GM12865 (cell line): ENCODE measurements around the gene ARTN.

Experiments used
- DNase-seq: peaks from one replicate; pipeline ENCODE4 v3.0.0; 2010; ENCODE audit warnings: low read depth
- H3K4me3 ChIP-seq: 2 replicates; pipeline ENCODE4 v1.5.1; 2011; ENCODE audit warnings: mild to moderate bottlenecking, low read depth, low read length, control low read depth
- TF ChIP-seq, protein P1 (sequence below): IDR thresholded peaks from 2 replicates; pipeline ENCODE4 v1.5.1; 2011; ENCODE audit warnings: low read length, control low read depth, low read depth, inconsistent platforms; ENCODE audit not compliant: insufficient read depth; ENCODE audit errors: missing control alignments

The ARTN gene

DNA sequence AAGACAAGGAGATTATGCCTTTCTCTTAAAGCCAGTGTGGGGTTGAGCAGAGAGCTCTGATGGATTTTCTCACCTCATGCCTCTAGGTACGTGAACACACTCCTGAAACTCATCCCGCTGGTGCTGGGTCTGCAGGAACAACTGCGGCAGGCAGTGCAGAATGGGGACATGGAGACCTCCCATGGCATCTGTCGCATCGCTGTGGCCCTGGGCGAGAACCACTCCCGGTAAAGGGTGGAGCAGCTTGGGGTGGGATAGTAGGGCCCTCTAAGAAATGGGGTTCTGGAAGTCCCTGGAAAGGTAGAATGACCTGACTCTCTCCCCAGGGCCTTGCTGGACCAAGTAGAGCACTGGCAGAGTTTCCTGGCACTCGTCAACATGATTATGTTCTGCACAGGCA is 22.6 kb downstream of the ARTN start:
- H3K4me3 ChIP-seq: no peak overlapping the region
- TF ChIP-seq, protein P1, sequence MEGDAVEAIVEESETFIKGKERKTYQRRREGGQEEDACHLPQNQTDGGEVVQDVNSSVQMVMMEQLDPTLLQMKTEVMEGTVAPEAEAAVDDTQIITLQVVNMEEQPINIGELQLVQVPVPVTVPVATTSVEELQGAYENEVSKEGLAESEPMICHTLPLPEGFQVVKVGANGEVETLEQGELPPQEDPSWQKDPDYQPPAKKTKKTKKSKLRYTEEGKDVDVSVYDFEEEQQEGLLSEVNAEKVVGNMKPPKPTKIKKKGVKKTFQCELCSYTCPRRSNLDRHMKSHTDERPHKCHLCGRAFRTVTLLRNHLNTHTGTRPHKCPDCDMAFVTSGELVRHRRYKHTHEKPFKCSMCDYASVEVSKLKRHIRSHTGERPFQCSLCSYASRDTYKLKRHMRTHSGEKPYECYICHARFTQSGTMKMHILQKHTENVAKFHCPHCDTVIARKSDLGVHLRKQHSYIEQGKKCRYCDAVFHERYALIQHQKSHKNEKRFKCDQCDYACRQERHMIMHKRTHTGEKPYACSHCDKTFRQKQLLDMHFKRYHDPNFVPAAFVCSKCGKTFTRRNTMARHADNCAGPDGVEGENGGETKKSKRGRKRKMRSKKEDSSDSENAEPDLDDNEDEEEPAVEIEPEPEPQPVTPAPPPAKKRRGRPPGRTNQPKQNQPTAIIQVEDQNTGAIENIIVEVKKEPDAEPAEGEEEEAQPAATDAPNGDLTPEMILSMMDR: no peak
- DNase-seq: no peak

DNA sequence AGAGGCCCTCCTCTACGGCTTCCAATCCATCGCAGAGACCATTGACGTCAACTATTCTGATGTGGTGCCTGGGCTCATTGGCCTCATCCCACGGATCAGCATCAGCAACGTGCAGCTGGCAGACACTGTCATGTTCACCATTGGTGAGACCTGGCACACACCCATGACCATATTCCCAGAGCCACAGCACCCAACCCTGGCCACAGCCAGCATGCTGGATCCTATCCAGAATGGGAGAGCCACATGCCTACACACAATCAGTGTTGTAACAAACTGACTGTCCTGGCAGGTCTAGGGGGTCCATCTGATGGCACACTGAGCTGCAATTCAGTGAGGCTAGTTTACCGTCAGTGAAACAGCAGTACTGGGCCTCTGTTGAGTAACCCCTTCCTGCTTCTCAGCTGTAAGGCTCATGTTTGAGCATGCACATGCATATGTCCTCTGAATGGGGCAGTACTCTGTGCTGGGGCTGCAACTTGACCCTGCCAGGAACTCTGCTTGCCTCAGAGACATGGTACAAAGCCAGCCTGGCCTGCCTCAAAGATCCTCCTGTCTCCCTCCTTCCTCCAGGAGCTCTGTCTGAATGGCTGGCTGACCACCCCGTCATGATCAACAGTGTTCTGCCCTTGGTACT is 23.9 kb downstream of the ARTN start:
- TF ChIP-seq, protein P1: no peak
- no peak overlapping the region for H3K4me3 ChIP-seq
- no peak for DNase-seq

DNA sequence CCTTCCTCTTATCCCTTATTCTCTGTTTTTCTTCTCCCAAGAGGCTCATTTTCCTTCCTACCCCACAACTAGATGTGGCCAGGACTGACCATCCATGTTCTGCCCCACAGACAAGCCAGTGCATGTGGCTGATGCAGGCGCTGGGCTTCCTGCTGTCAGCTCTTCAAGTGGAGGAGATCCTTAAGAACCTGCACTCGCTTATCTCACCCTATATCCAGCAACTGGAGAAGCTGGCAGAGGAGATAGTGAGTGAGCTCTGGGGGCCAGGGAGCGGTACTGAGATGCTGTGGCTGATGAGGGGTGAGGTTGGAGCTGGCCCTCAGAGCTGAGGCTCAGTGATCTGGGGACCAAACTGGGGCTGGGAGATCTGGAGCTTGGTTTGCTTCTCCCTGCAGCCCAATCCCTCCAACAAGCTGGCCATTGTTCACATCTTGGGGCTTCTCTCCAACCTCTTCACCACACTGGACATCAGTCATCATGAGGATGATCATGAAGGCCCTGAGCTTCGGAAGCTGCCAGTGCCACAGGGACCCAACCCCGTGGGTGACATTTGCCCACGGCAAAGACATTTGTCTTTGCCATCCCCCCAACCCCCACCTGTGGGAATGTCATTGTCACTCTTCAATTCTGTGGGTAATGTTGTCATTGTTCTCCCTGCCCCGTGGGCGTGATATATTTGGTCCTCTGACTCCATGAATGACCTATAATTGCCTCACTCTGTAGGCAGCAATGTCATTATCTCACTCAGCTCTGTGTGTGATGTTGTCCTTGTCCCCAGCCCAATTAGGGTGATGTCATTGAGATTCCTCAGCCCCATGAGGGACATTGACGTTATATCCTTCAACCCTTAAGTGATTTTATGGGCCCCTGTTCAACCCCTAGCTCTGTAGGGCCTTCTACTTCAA is 25.0 kb downstream of the ARTN start:
- no peak for DNase-seq
- H3K4me3 ChIP-seq: no peak overlapping the region
- TF ChIP-seq, protein P1: no peak

DNA sequence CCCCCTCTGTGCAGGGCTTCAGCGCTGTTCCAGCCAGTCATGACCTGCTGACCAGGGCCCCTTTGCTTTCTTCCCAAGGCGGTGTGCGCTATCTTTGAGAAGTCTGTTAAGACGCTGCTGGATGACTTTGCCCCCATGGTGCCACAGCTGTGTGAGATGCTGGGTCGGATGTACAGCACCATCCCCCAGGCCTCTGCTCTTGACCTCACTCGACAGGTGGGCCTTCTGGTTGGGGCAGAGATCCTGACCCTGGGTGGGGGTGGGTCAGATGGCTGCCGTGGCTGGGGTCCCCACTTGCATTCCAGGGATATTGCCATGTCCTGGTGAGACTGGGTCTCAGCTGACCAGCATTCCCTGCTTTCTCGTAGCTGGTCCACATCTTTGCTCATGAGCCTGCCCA is 27.2 kb downstream of the ARTN start:
- TF ChIP-seq, protein P1: no peak
- no peak overlapping the region for H3K4me3 ChIP-seq
- no peak for DNase-seq

DNA sequence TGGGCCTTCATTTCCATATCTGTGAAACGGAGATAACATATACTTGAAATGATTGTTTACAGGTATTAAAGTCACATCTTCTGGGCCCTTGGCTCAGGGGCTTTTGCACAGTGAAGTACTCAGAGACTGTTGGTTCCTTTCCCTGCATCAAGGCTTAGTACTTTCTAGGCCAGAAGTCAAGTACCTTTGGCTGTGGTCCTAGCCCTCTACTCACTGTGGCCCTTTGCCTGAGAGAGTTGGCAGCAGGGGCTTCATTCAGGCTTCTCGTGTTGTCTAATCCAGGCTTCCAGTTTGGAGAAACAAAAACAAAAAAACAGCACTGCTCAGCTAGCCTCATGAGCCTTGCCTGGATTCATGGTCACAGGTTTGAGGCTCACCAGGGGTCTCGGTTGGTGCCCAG is 28.1 kb downstream of the ARTN start:
- TF ChIP-seq, protein P1: no peak
- H3K4me3 ChIP-seq: no peak overlapping the region
- no peak for DNase-seq

DNA sequence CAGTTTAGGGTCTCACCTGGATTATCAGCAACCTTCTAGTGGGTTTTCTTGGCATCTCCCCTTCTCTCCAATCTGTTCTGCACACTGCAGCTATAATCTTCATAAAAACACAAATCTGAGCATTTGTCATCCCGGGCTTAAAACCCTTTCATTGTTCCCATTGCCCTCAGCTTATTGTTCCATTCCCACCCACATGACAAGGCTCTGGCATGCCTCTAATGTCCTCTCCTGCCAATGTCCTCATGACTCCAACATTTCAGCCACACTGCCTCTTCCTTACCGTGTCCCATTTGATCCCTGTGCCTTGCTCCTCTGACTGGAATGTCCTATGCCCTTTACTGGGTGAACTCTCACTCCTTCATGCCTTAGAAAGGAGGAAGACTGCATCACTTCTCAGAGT is 28.7 kb downstream of the ARTN start:
- TF ChIP-seq, protein P1: no peak
- no peak overlapping the region for H3K4me3 ChIP-seq
- no peak for DNase-seq

DNA sequence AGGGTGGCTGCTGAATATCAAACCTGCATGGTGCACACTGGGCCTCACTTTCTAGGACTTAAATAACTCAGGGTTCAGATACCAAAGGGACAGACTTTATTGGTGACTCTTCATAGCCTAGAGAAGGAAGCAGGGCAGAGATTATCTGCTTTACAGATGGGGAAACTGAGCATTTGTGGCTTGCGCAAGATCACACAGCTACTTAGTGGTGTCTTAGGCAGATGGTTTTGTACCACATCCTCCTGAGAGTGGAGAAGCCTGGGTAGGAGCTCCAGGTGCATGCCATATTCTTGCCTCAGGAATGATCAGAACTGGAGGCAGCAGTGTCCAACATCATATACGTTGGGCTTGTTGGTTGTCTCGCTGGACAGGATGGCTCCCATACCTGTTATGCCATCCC is 29.4 kb downstream of the ARTN start:
- TF ChIP-seq, protein P1: no peak
- no peak for DNase-seq
- no peak overlapping the region for H3K4me3 ChIP-seq
